Astrocyte (in vitro differentiated cells and primary cell): ENCODE results near the gene PRR5L. TPM values are rescaled to one million over a fixed set of nuclear protein-coding genes. Genes with fewer than 3 reads are reported as not detected.

Source experiments
- DNase-seq: peaks from one replicate; pipeline ENCODE4 v3.0.0-alpha.2; 2010; ENCODE audit warnings: low read depth
- FAIRE-seq: peaks from 2 replicates; lab custom pipeline; 2011; peaks lifted over from hg19 to GRCh38; lab: Jason Lieb, UNC
- H2AFZ ChIP-seq: 2 replicates; pipeline ENCODE4 v1.6.0; 2012; ENCODE audit warnings: low read depth, low read length, inconsistent platforms
- H3K27ac ChIP-seq: 2 replicates; pipeline ENCODE4 v1.5.1; 2011; ENCODE audit warnings: low read depth, low read length, inconsistent platforms
- H3K27me3 ChIP-seq: 2 replicates; pipeline ENCODE4 v1.6.0; 2011; ENCODE audit warnings: low read length, inconsistent platforms; ENCODE audit not compliant: insufficient read depth
- H3K36me3 ChIP-seq: 2 replicates; pipeline ENCODE4 v1.5.1; 2011; ENCODE audit warnings: low read length, inconsistent platforms; ENCODE audit not compliant: insufficient read depth
- H3K4me1 ChIP-seq: 2 replicates; pipeline ENCODE4 v1.5.1; 2011; ENCODE audit warnings: low read length, inconsistent platforms; ENCODE audit not compliant: insufficient read depth
- H3K4me2 ChIP-seq: 2 replicates; pipeline ENCODE4 v1.6.0; 2012; ENCODE audit warnings: low read length, inconsistent platforms
- H3K4me3 ChIP-seq: 2 replicates; pipeline ENCODE4 v1.5.1; 2011; ENCODE audit warnings: low read depth, mild to moderate bottlenecking, low read length, inconsistent platforms; ENCODE audit not compliant: insufficient read depth
- H3K79me2 ChIP-seq: 2 replicates; pipeline ENCODE4 v1.6.0; 2012; ENCODE audit warnings: mild to moderate bottlenecking, low read length, inconsistent platforms; ENCODE audit not compliant: insufficient read depth
- H3K9ac ChIP-seq: 2 replicates; pipeline ENCODE4 v1.6.0; 2012; ENCODE audit warnings: mild to moderate bottlenecking, low read length, inconsistent platforms
- H3K9me3 ChIP-seq: 2 replicates; pipeline ENCODE4 v1.5.1; 2012; ENCODE audit warnings: low read depth, mild to moderate bottlenecking, low read length, inconsistent platforms; ENCODE audit not compliant: insufficient read depth
- H4K20me1 ChIP-seq: 2 replicates; pipeline ENCODE4 v1.6.0; 2012; ENCODE audit warnings: low read length, inconsistent platforms; ENCODE audit not compliant: insufficient read depth
- H3K27ac Mint-ChIP-seq: one replicate; pipeline ENCODE4 v1.8.0; 2021; ENCODE audit warnings: mild to moderate bottlenecking, mixed read lengths; ENCODE audit not compliant: unreplicated experiment
- H3K27me3 Mint-ChIP-seq: one replicate; pipeline ENCODE4 v1.8.0; 2021; ENCODE audit warnings: low read depth, mixed read lengths; ENCODE audit not compliant: unreplicated experiment
- H3K36me3 Mint-ChIP-seq: one replicate; pipeline ENCODE4 v1.8.0; 2021; ENCODE audit warnings: low read depth, mixed read lengths; ENCODE audit not compliant: unreplicated experiment
- H3K4me1 Mint-ChIP-seq: one replicate; pipeline ENCODE4 v1.8.0; 2021; ENCODE audit warnings: low read depth, mixed read lengths; ENCODE audit not compliant: unreplicated experiment
- H3K4me3 Mint-ChIP-seq: one replicate; pipeline ENCODE4 v1.8.0; 2021; ENCODE audit warnings: mild to moderate bottlenecking, moderate library complexity, mixed read lengths; ENCODE audit not compliant: unreplicated experiment
- H3K9me3 Mint-ChIP-seq: one replicate; pipeline ENCODE4 v1.8.0; 2021; ENCODE audit warnings: mild to moderate bottlenecking, mixed read lengths; ENCODE audit not compliant: unreplicated experiment
- CTCF ChIP-seq: IDR thresholded peaks from 2 replicates; pipeline ENCODE4 v1.5.1; 2011; ENCODE audit warnings: low read depth, mild to moderate bottlenecking, inconsistent platforms, low read length, moderate library complexity; ENCODE audit not compliant: insufficient read depth
- EZH2 ChIP-seq: IDR thresholded peaks from 2 replicates; pipeline ENCODE4 v1.6.1; 2012; ENCODE audit warnings: mild to moderate bottlenecking, low read length, inconsistent platforms; ENCODE audit not compliant: insufficient read depth
- total RNA-seq: library from RNA; stranded (reverse); gene quantifications from 2 replicates; pipeline ENCODE4 v1.2.1, GENCODE V29; 2021

PRR5L gene
- total RNA-seq, 1 donor from 2014 or later = 55.6 TPM

GRCh38 chr11:36309779-36310178 lies 13.7 kb downstream of the PRR5L start:
- no peak for DNase-seq
- Mint-ChIP-seq H3K4me1 (peaks cover 34% of the 10 kb centered on the region), H3K27me3 (peaks cover 16% of the 10 kb centered on the region), H3K4me3 (no peak overlapping the region), H3K27ac (peak overlapping the region; percentile 21), H3K36me3 (no peaks in the 10 kb centered on the region), H3K9me3 (peaks cover 3% of the 10 kb centered on the region)
- H3K27ac ChIP-seq = no peak overlapping the region
- no peak overlapping the region for H3K4me2 ChIP-seq
- H3K9me3 ChIP-seq = no peaks in the 10 kb centered on the region
- H3K9ac ChIP-seq = no peak overlapping the region
- FAIRE-seq = no peak
- H4K20me1 ChIP-seq = no peaks in the 10 kb centered on the region
- no peaks in the 10 kb centered on the region for H3K27me3 ChIP-seq
- no peaks in the 10 kb centered on the region for H3K79me2 ChIP-seq
- H2AFZ ChIP-seq = no peak overlapping the region
- TF ChIP-seq EZH2 (no peak), CTCF (no peak)
- H3K4me1 ChIP-seq = peaks cover 16% of the 10 kb centered on the region
- H3K4me3 ChIP-seq = no peak overlapping the region
- no peaks in the 10 kb centered on the region for H3K36me3 ChIP-seq

- Histone ChIP-seq H3K79me2 (no peaks in the 10 kb centered on the region), H3K9me3 (no peaks in the 10 kb centered on the region), H3K36me3 (no peaks in the 10 kb centered on the region), H3K4me1 (peaks cover 16% of the 10 kb centered on the region), H3K4me3 (no peak overlapping the region), H2AFZ (no peak overlapping the region), H3K4me2 (peak overlapping the region; percentile 53), H3K27ac (peak overlapping the region; percentile 5), H3K27me3 (no peaks in the 10 kb centered on the region), H3K9ac (no peak overlapping the region), H4K20me1 (no peaks in the 10 kb centered on the region)
- peaks cover 33% of the 10 kb centered on the region for H3K4me1 Mint-ChIP-seq
- H3K27me3 Mint-ChIP-seq = peaks cover 22% of the 10 kb centered on the region
- no peak for TF ChIP-seq EZH2
- TF ChIP-seq CTCF = no peak
- FAIRE-seq (no peak), DNase-seq (peak; percentile 47)
- no peak overlapping the region for H3K27ac Mint-ChIP-seq
- H3K4me3 Mint-ChIP-seq = no peak overlapping the region
- no peaks in the 10 kb centered on the region for H3K9me3 Mint-ChIP-seq
- no peaks in the 10 kb centered on the region for H3K36me3 Mint-ChIP-seq
These were observed 16.0 kb downstream of the PRR5L start for GRCh38 chr11:36311926-36312595.
